HepG2 (cell line): ENCODE data around the gene LARP1. TPM values are rescaled to one million over a fixed set of nuclear protein-coding genes. Genes with fewer than 3 reads are reported as not detected.
A peak's percentile ranks its signal among the peaks of the same experiment; 100 is the strongest.

Experiments
- CBX1 ChIP-seq: IDR thresholded peaks from one replicate; pipeline ENCODE4 v1.6.1; 2016; ENCODE audit warnings: antibody characterized with exemption, low read depth
- FOXM1 ChIP-seq: sonication (generic); formaldehyde crosslinking; IDR thresholded peaks from 2 replicates; pipeline ENCODE4 v1.5.0; 2020; ENCODE audit warnings: missing genetic modification reagents
- MAFF ChIP-seq: IDR thresholded peaks from 2 replicates; pipeline ENCODE4 v1.6.1; 2011; ENCODE audit warnings: low read depth, low read length, improper control_type of control experiment
- MBNL3 ChIP-seq: fragments of 250-450 bp; sonication (Bioruptor Pico); conservative IDR thresholded peaks from 2 replicates; pipeline ENCODE4 v1.8.0; 2022; ENCODE audit warnings: mild to moderate bottlenecking, inconsistent platforms
- NFE2L2 ChIP-seq: fragments of 150-350 bp; IDR thresholded peaks from 2 replicates; pipeline ENCODE4 v1.6.1; 2014; ENCODE audit warnings: low read length
- NFKB2 ChIP-seq: sonication (generic); formaldehyde crosslinking; IDR thresholded peaks from 2 replicates; pipeline ENCODE4 v1.4.0; 2020; ENCODE audit warnings: missing genetic modification reagents, borderline replicate concordance
- NR2F1 ChIP-seq, 2 experiments: fragments of 450-650 bp in 1 of 2; formaldehyde crosslinking in 1 of 2; IDR thresholded peaks; 2 replicates each; pipeline versions ENCODE4 v1.5.0 to v1.6.1; 2016 to 2020; ENCODE audit warnings: mild to moderate bottlenecking in 1 of 2, missing compliant biosample characterization in 1 of 2, missing genetic modification reagents in 1 of 2, moderate library complexity in 1 of 2
- RXRA ChIP-seq: sonication (generic); formaldehyde crosslinking; IDR thresholded peaks from 2 replicates; pipeline ENCODE4 v1.5.1; 2020; ENCODE audit warnings: missing genetic modification reagents
- SP2 ChIP-seq: sonication (generic); formaldehyde crosslinking; IDR thresholded peaks from 2 replicates; pipeline ENCODE4 v1.5.1; 2020; ENCODE audit warnings: mild to moderate bottlenecking, missing genetic modification reagents
- TBP ChIP-seq: sonication (generic); formaldehyde crosslinking; IDR thresholded peaks from 2 replicates; pipeline ENCODE4 v1.5.0; 2020; ENCODE audit warnings: missing genetic modification reagents
- ZFP36L1 ChIP-seq: sonication (generic); formaldehyde crosslinking; IDR thresholded peaks from 2 replicates; pipeline ENCODE4 v1.8.0; 2022; ENCODE audit warnings: mild to moderate bottlenecking, missing genetic modification reagents, moderate library complexity
- ZNF143 ChIP-seq: sonication (generic); formaldehyde crosslinking; IDR thresholded peaks from 2 replicates; pipeline ENCODE4 v1.4.0; 2020; ENCODE audit warnings: missing genetic modification reagents
- ZNF260 ChIP-seq: sonication (generic); formaldehyde crosslinking; IDR thresholded peaks from 2 replicates; pipeline ENCODE4 v1.4.0; 2020; ENCODE audit warnings: missing genetic modification reagents, low read depth, mild to moderate bottlenecking, borderline replicate concordance
- ZNF549 ChIP-seq: sonication (generic); formaldehyde crosslinking; IDR thresholded peaks from 2 replicates; pipeline ENCODE4 v1.5.0; 2020; ENCODE audit warnings: missing genetic modification reagents
- ZNF552 ChIP-seq: sonication (generic); formaldehyde crosslinking; IDR thresholded peaks from 2 replicates; pipeline ENCODE4 v1.9.0; 2022; ENCODE audit warnings: missing genetic modification reagents, mild to moderate bottlenecking, borderline replicate concordance
- ZNF598 ChIP-seq: sonication (generic); formaldehyde crosslinking; IDR thresholded peaks from 2 replicates; pipeline ENCODE4 v1.5.1; 2020; ENCODE audit warnings: mild to moderate bottlenecking, missing genetic modification reagents, borderline replicate concordance
- ZNF614 ChIP-seq: IDR thresholded peaks from 2 replicates; pipeline ENCODE4 v1.6.1; 2018; ENCODE audit warnings: missing biosample characterization, missing genetic modification reagents, inconsistent platforms, borderline replicate concordance
- ZNF749 ChIP-seq: sonication (generic); formaldehyde crosslinking; IDR thresholded peaks from 2 replicates; pipeline ENCODE4 v1.8.0; 2022; ENCODE audit warnings: mild to moderate bottlenecking, missing genetic modification reagents, moderate library complexity, borderline replicate concordance
- ZNF776 ChIP-seq: sonication (generic); formaldehyde crosslinking; IDR thresholded peaks from 2 replicates; pipeline ENCODE4 v1.4.0; 2020; ENCODE audit warnings: mild to moderate bottlenecking, missing genetic modification reagents
- polyA plus RNA-seq, 8 experiments: library from polyadenylated mRNA; depleted of rRNA in 3 of 8; stranded (reverse) in 7 of 8; unstranded in 1 of 8; fragments of >200 nt; fragmentation: Illumina TruSeq in 4 of 8; extraction: Trizol in 4 of 8; gene quantifications; 2 replicates each; pipeline versions ENCODE4 v1.2.1 to v1.2.3, GENCODE V29; 2011 to 2016; ENCODE audit warnings: low read depth in 4 of 8, missing spikeins in 1 of 8, mixed read lengths in 1 of 8; ENCODE audit not compliant: insufficient read depth in 1 of 8
- total RNA-seq, 5 experiments: library from RNA; depleted of rRNA; stranded (reverse); fragments of >200 nt; fragmentation: Illumina TruSeq; extraction: Trizol; gene quantifications; 2 replicates each; pipeline ENCODE4 v1.2.3, GENCODE V29; 2016; ENCODE audit warnings: low read depth in 1 of 5
- TF ChIP-seq, protein P1 (sequence below): sonication (generic); formaldehyde crosslinking; IDR thresholded peaks from 2 replicates; pipeline ENCODE4 v1.4.0; 2020; ENCODE audit warnings: missing genetic modification reagents, borderline replicate concordance
- TF ChIP-seq, protein P2 (sequence below): sonication (generic); formaldehyde crosslinking; conservative IDR thresholded peaks from 2 replicates; pipeline ENCODE4 v1.8.0; 2022; ENCODE audit warnings: mild to moderate bottlenecking, moderate library complexity, missing genetic modification reagents
- TF ChIP-seq, protein P3 (sequence below): sonication (generic); formaldehyde crosslinking; IDR thresholded peaks from 2 replicates; pipeline ENCODE4 v1.4.0; 2020; ENCODE audit warnings: missing genetic modification reagents, borderline replicate concordance

The LARP1 gene
- total and polyA plus RNA-seq, 2 of the 13 experiments (the other 11 are each of a cell fraction or from before 2014, with no cell fraction given) = 45.2 to 61.4 TPM

DNA sequence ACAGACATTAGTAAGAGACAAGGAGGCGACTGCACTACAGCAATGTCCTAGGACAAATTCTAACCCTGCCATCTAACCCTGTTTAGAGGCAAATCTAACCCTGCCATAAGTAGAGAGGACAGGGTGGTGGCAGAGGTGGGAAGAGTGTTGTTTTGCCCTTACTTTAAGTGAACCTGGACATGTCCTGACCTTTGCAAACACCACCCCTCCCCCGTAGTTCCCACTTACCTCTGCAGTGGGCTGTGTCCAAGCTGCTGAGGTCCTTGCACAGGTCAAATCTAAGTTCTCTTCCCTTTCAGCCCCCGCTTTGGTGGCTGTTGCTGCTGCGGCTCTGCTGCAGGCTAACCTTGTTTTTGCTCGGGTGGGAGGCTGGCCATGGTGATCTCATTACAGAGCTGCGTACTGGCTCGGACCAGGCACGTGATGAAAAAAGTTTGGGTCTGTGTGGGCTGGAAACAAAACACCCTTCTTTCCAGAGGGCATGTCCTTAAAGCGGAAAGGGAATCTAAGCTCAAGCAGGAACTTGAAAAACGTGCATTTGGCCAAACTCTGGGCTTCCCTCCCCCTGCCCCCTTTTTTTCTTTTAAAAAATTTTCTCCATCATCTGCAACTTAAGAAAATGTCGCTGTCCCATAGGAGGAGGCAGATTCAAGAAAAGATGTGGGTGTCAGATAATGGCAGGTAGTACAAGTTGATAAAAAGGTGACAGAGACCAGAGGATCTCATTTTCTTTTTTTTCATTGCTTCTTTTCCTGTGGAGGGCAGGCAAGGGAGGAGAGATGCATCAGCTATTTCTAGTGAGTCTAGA, 95.3 kb downstream of the LARP1 start, which contains the start of gene FAXDC2 (continued):
- no peak for TF ChIP-seq FOXM1 (CRISPR knock-in tag)
- peak; percentile 49; the same call in 1 of the 2 replicates for TF ChIP-seq RXRA (CRISPR knock-in tag)
- TF ChIP-seq TBP (CRISPR knock-in tag) = no peak
- no peak for TF ChIP-seq SP2 (CRISPR knock-in tag)
- TF ChIP-seq, protein P1, sequence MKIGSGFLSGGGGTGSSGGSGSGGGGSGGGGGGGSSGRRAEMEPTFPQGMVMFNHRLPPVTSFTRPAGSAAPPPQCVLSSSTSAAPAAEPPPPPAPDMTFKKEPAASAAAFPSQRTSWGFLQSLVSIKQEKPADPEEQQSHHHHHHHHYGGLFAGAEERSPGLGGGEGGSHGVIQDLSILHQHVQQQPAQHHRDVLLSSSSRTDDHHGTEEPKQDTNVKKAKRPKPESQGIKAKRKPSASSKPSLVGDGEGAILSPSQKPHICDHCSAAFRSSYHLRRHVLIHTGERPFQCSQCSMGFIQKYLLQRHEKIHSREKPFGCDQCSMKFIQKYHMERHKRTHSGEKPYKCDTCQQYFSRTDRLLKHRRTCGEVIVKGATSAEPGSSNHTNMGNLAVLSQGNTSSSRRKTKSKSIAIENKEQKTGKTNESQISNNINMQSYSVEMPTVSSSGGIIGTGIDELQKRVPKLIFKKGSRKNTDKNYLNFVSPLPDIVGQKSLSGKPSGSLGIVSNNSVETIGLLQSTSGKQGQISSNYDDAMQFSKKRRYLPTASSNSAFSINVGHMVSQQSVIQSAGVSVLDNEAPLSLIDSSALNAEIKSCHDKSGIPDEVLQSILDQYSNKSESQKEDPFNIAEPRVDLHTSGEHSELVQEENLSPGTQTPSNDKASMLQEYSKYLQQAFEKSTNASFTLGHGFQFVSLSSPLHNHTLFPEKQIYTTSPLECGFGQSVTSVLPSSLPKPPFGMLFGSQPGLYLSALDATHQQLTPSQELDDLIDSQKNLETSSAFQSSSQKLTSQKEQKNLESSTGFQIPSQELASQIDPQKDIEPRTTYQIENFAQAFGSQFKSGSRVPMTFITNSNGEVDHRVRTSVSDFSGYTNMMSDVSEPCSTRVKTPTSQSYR (CRISPR knock-in tag) = peak; percentile 67; the same call in 1 of the 2 replicates
- TF ChIP-seq NFKB2 (CRISPR knock-in tag) = no peak
- no peak for TF ChIP-seq ZNF552 (CRISPR knock-in tag)
- no peak for TF ChIP-seq ZFP36L1
- no peak for TF ChIP-seq ZNF749 (CRISPR knock-in tag)
- TF ChIP-seq ZNF549 (CRISPR knock-in tag) = no peak
- TF ChIP-seq, protein P2, sequence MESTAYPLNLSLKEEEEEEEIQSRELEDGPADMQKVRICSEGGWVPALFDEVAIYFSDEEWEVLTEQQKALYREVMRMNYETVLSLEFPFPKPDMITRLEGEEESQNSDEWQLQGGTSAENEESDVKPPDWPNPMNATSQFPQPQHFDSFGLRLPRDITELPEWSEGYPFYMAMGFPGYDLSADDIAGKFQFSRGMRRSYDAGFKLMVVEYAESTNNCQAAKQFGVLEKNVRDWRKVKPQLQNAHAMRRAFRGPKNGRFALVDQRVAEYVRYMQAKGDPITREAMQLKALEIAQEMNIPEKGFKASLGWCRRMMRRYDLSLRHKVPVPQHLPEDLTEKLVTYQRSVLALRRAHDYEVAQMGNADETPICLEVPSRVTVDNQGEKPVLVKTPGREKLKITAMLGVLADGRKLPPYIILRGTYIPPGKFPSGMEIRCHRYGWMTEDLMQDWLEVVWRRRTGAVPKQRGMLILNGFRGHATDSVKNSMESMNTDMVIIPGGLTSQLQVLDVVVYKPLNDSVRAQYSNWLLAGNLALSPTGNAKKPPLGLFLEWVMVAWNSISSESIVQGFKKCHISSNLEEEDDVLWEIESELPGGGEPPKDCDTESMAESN (CRISPR knock-in tag) = no peak
- TF ChIP-seq NFE2L2 = no peak
- no peak for TF ChIP-seq ZNF598 (CRISPR knock-in tag)
- no peak for TF ChIP-seq ZNF776 (CRISPR knock-in tag)
- TF ChIP-seq, protein P3, sequence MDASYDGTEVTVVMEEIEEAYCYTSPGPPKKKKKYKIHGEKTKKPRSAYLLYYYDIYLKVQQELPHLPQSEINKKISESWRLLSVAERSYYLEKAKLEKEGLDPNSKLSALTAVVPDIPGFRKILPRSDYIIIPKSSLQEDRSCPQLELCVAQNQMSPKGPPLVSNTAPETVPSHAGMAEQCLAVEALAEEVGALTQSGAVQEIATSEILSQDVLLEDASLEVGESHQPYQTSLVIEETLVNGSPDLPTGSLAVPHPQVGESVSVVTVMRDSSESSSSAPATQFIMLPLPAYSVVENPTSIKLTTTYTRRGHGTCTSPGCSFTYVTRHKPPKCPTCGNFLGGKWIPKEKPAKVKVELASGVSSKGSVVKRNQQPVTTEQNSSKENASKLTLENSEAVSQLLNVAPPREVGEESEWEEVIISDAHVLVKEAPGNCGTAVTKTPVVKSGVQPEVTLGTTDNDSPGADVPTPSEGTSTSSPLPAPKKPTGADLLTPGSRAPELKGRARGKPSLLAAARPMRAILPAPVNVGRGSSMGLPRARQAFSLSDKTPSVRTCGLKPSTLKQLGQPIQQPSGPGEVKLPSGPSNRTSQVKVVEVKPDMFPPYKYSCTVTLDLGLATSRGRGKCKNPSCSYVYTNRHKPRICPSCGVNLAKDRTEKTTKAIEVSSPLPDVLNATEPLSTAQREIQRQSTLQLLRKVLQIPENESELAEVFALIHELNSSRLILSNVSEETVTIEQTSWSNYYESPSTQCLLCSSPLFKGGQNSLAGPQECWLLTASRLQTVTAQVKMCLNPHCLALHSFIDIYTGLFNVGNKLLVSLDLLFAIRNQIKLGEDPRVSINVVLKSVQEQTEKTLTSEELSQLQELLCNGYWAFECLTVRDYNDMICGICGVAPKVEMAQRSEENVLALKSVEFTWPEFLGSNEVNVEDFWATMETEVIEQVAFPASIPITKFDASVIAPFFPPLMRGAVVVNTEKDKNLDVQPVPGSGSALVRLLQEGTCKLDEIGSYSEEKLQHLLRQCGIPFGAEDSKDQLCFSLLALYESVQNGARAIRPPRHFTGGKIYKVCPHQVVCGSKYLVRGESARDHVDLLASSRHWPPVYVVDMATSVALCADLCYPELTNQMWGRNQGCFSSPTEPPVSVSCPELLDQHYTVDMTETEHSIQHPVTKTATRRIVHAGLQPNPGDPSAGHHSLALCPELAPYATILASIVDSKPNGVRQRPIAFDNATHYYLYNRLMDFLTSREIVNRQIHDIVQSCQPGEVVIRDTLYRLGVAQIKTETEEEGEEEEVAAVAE (CRISPR knock-in tag) = no peak
- no peak for TF ChIP-seq ZNF143 (CRISPR knock-in tag)
- TF ChIP-seq MAFF = no peak
- no peak for TF ChIP-seq ZNF614
- no peak for TF ChIP-seq ZNF260
- TF ChIP-seq NR2F1 (CRISPR knock-in tag; IDR thresholded peaks at IDR 0.05) = 0 out of 4 replicates have a peak, but pooled peaks of 1 of the 2 experiments have one; percentile 40
- no peak for TF ChIP-seq MBNL3
- no peak for TF ChIP-seq CBX1
